HFF-Myc (cell line): ENCODE results near the gene IRF8.
A peak's percentile ranks its signal among the peaks of the same experiment; 100 is the strongest.

Experiments used
- DNase-seq: peaks from one replicate; pipeline ENCODE4 v3.0.0-alpha.2; 2011; ENCODE audit warnings: low read depth; ENCODE audit errors: extremely low read depth
- H3K4me3 ChIP-seq: replicated peaks from 2 replicates; pipeline ENCODE4 v1.5.1; 2011; ENCODE audit warnings: low read depth, mild to moderate bottlenecking, control low read depth, low read length
- CTCF ChIP-seq: IDR thresholded peaks from 2 replicates; pipeline ENCODE4 v1.5.1; 2012; ENCODE audit warnings: mild to moderate bottlenecking, low read depth, low read length, control low read depth; ENCODE audit errors: missing control alignments

The IRF8 gene

DNA sequence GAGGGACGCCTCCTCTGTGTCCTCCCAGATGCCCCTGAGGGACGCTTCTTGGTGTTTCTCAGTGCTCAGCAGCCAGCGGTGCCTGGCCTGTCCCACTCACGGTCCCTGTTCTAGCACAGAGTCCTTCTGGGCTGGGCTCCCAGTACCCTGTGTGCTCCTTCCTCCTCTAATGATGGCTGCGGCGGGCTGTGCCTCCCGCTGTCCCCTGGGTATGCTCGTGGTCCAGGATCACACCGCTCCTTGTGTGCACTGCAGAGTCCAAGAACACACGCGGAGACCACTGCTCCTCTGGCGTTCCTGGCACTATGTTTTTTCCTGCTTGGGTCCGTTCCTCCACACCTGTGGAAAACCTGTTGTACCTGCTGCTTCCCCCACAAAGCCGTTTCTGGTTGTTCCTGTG, 15.1 kb upstream of the IRF8 start:
- TF ChIP-seq CTCF = no peak
- no peak overlapping the region for H3K4me3 ChIP-seq
- no peak for DNase-seq

DNA sequence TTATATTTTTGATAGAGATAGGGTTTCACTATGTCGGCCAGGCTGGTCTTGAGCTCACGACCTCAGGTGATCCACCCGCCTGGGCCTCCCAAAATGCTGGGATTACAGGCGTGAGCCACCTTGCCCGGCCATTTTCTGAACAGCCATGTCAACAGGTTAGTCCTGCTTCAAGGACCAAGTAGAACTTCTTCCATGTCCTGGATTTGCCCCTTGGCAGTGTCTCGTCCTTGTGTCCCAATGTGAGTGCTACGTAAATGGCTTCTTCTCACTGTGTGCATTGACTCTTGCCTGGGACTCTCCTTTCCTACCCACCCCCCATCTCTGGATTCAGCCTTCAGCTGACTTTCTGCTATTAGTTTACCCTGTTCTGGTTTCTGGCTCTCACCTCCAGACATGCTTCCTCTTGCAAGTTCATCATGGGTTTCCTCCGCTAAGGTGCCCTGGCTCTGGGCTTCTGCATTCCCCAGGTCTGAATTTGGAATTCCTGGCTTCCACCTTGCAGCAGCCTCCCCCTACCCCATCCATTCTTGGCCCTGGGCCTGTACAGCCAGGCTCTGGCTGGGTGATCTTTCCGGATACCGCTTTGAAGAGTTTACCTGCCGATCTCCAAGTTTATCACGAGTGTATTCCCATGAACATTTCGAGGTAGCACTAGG, 14.0 kb upstream of the IRF8 start:
- no peak for TF ChIP-seq CTCF
- no peak overlapping the region for H3K4me3 ChIP-seq
- no peak for DNase-seq

GRCh38 chr16:85885537-85885936, 13.4 kb upstream of the IRF8 start:
- no peak for TF ChIP-seq CTCF
- no peak for DNase-seq
- no peak overlapping the region for H3K4me3 ChIP-seq

DNA sequence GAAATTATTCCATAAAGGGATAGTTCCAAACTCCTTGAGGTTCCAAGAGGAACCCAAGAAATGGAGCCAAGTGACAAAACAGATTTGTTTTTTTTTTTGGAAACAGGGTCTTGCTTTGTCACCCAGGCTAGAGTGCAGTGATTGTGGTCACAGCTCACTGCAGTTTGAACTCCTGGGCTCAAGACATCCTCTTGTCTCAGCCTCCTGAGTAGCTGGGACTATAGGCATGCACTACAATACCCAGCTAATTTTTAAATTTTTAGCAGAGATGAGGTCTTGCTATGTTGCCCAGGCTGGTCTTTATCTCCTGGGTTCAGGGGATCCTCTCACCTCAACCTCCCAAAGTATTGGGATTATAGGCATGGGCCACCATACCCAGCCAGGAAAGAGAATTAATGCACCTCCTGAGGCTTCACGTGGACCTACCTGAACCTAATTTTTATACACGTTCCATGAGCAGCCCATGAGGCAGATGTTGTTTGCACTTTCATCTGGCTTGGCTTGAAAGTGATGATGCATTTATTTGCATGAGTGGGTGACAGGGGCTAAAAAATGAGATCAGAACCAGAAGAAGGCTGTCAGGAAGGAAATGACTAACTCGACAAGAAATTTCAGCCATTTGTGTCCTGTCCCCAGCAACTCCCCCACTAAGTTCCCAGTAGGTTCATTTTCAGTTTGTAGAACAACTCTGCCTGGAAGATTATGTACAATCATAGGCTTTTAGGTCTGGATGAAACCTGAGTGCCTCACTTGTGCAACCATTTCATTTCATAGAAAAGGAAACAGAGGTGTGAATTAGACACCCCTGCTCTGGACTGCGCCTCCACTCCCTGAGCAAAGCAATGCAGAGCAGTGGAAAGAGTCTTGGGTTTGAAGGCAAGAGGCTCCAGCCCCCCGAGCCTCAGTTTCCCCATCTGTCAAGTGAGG, 10.3 kb upstream of the IRF8 start:
- no peak overlapping the region for H3K4me3 ChIP-seq
- no peak for TF ChIP-seq CTCF
- DNase-seq = peak; percentile 35

- TF ChIP-seq CTCF = no peak
- no peak for DNase-seq
Observed at GRCh38 chr16:85891033-85891775, 7.8 kb upstream of the IRF8 start.

GRCh38 chr16:85891776-85892166, 7.2 kb upstream of the IRF8 start:
- no peak for TF ChIP-seq CTCF
- no peak overlapping the region for H3K4me3 ChIP-seq
- DNase-seq = no peak

More at GRCh38 chr16:85891033-85891775, 7.8 kb upstream of the IRF8 start:
- no peak overlapping the region for H3K4me3 ChIP-seq
